Transverse colon (tissue), 4 donors: ENCODE results near the gene CBLL2.

Experiments
- EP300 ChIP-seq: sonication (generic); formaldehyde crosslinking; IDR thresholded peaks from one replicate; pipeline ENCODE4 v1.6.1; 2017; ENCODE audit warnings: antibody characterized with exemption, low read depth
- POLR2A ChIP-seq: fragments of 450-650 bp; IDR thresholded peaks from one replicate; pipeline ENCODE4 v1.6.1; 2016; ENCODE audit warnings: antibody characterized with exemption, mild to moderate bottlenecking, moderate library complexity
- POLR2AphosphoS5 ChIP-seq, 3 donors: sonication (generic); formaldehyde crosslinking; IDR thresholded peaks; one replicate each; pipeline ENCODE4 v1.6.1; 2016; ENCODE audit warnings: antibody characterized with exemption in 3 of 3
- TF ChIP-seq, protein P1 (sequence below), 5 experiments: fragments of 200-600 bp in 3 of 5; fragments of 450-650 bp in 2 of 5; sonication (generic) in 3 of 5; IDR thresholded peaks; 1 replicate in 2 of 5; 2 replicates in 3 of 5; pipeline ENCODE4 v1.5.1; 2016 to 2017; ENCODE audit warnings: antibody characterized with exemption in 5 of 5, inconsistent platforms in 3 of 5, mild to moderate bottlenecking in 2 of 5, moderate library complexity in 1 of 5

DNA sequence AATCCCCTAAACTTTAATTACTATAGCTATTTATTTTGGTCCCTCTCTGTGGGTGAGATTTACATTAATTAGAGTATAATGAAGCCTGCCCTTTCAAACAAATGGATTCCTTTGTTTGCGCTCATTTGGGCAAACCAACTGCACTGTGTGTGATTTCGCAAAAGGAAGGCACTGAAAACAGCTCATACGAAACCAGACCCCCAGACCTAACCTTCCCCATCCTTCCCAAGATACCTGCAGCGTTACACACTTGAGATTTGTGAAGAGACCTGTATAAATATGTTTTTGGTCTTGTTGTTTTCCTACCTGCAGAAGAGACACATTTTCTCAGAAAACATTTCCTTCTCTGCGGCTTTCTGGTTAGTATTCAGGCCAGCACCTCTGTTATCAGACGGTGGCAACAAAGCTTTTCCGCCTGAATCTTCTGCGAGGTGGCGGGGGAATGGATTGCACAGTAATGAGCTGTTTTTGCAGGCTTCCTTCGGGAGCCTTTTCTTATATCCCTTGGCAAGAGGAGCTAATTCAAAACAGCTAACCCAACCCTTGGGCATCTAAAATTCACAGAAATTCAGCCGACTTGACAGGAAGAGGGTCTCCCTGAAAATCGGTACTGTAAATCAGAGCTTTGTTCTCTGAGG is 47.6 kb downstream of the CBLL2 start:
- TF ChIP-seq POLR2AphosphoS5 (IDR thresholded peaks at IDR 0.05) (no peak), POLR2A (no peak), EP300 (no peak)
- TF ChIP-seq, protein P1, sequence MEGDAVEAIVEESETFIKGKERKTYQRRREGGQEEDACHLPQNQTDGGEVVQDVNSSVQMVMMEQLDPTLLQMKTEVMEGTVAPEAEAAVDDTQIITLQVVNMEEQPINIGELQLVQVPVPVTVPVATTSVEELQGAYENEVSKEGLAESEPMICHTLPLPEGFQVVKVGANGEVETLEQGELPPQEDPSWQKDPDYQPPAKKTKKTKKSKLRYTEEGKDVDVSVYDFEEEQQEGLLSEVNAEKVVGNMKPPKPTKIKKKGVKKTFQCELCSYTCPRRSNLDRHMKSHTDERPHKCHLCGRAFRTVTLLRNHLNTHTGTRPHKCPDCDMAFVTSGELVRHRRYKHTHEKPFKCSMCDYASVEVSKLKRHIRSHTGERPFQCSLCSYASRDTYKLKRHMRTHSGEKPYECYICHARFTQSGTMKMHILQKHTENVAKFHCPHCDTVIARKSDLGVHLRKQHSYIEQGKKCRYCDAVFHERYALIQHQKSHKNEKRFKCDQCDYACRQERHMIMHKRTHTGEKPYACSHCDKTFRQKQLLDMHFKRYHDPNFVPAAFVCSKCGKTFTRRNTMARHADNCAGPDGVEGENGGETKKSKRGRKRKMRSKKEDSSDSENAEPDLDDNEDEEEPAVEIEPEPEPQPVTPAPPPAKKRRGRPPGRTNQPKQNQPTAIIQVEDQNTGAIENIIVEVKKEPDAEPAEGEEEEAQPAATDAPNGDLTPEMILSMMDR (IDR thresholded peaks at IDR 0.05) = no peak
